HG03565 (cell line): ENCODE results near the gene LYRM4.
"Not testable (repeated sequence)": the region's sequence is repeated elsewhere in the genome, so short reads cannot be mapped to it uniquely, and the experiment has no call there.

Experiments used
- ATAC-seq: cut with Tn5 transposase; IDR thresholded peaks from one replicate; pipeline ENCODE4 v1.9.1; 2021; ENCODE audit warnings: mild to moderate bottlenecking, moderate library complexity; ENCODE audit not compliant: unreplicated experiment

The LYRM4 gene

DNA sequence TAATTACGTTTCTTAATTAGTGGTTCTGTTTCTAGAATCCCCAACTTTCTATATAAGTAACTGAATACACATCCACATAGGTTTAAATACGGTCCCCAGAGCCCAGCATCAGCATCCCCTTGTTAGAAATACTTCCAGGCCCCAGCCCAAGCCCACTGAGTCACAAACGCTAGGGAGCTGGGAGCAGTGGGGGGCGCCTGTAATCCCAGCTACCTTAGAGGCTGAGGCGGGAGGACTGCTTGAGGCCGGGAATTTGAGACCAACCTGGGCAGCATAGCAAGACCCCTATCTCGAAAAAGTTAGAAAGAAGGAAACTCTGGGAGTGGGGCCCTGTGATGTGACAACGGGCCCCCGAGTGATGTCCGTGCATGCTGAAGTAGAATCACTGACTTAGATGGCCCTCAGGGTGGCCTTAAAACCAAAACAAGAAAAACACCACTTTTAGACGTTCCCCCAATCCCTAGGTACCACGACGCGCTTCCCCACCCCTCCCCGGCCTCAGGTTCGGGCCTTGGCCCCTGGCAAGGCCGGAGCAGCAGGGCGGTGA lies 176.9 kb downstream of the LYRM4 start:
- no peak for ATAC-seq

DNA sequence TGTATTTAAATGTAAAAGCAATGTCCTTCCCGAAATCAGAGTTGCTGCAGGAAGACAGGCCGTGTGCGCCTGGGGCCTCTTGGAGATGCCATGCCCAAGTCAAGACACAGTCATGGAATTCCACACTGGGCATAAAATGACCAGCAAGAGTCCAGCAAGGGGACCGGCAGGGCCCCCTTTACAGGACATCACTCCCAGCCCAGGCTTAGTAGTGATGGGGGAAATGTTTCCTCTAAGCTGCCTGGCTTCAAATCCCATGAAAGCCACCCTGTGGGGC lies 177.5 kb downstream of the LYRM4 start:
- ATAC-seq: no peak

DNA sequence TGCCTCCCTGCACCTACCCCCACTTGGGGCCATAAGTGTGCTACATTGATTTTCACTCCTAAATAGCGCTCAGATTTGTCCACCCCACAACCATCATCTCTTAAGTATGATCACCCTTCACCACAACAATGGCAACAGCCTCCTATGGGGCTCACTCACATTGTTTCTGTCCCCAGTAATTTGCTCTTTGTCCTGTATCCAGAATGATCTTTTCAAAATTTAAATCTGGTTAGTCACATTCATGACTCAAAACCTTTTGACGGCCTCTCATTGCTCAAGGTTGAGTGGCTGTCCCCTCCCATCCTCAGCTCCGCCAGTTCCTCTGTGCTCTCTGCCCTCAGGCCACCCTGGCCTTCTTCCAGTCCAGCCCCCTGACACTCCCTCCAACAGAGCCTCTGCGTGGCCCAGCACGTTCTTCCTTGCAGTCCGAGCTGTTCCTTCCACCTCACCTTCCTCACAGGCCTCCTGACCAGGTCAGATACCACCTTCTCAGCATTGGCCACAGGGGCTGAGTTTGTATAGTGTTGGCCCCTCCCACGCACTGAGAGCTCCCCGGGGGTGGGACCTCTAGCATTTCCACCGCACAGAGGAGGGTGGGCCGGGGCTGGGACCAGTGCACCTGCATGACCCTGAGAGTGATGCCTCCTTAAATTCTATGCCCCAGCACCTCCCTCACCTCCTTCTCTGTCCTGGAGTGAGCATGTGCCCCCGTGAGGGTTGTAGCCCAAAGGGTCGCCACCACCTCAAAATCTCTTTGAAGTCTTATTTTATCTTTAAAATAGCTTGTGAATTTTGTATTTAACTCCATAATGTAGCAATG lies 178.1 kb downstream of the LYRM4 start:
- ATAC-seq: no peak

DNA sequence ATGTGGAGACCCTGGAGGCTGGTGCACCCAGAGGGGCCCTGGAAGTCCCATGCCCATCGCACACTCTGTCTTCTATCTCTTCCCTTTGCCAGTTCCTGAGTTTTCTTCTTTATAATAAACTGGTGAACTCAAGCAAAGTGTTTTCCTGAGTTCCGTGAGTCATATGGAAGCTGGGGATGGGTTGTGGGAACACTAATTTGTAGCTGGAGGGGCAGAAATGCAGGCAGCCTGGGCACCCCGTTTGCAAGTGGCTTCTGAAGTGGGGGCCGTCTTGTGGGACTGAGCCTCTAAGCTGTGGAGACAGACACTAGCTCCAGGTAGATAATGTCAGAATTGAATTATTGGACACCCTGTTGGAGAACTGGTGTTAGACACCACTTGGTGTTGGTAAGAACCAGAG lies 178.8 kb downstream of the LYRM4 start:
- no peak for ATAC-seq

DNA sequence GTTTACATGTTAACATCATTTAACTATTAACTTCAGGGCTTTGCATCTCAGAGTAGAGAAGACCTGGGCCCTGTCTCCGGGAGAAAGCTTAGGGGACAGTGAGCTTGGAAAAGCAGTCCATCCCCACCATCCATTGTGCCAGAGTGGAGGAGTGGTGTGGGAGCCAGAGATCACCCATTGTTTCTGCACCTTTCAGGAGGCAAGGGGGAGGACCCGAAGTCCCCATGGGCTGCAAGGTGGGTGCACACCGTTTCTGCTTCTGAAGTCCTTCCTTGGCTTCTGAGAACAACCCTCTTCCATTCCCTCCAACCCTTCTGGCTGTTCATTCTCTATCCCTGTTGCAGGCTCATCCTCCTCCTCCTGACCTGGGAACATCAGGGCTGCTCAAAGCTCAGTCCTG lies 179.6 kb downstream of the LYRM4 start:
- no peak for ATAC-seq

DNA sequence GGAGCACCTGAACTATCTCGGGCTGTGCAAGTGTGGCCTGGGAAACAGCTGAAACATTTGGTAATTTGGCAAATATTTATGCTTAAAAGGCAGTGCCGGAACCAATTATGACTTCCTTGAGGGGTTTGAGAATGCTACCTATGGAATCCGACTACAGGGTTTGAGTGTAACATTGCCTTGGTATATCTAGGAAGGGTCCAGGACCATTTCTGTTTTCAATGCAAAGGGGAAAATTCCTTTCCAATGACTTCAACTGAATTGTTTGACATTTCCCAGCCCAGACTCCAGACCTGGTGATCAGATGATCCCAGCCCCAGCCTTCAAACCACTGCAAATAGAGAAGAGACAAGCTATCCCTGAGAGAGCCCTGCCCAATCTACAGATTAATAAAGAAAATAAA lies 180.2 kb downstream of the LYRM4 start:
- no peak for ATAC-seq

DNA sequence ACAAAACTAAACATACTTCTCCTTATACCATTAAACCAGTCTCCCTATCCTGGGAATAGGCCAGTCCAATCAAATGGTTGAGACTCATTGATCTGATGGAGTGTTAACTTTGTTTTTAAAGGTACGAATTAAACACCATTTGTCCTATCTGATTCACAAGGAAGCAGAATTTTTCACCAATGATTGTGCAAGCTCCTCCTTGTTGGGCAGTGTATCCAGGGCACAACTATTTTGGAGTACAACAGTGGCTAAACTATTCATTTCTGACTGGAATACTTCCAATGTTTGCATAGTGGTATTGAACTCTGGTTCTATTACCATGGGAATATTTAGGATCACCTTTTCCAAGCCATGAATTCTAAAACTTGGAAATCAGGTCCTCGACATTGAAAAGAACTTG lies 181.1 kb downstream of the LYRM4 start:
- no peak for ATAC-seq

DNA sequence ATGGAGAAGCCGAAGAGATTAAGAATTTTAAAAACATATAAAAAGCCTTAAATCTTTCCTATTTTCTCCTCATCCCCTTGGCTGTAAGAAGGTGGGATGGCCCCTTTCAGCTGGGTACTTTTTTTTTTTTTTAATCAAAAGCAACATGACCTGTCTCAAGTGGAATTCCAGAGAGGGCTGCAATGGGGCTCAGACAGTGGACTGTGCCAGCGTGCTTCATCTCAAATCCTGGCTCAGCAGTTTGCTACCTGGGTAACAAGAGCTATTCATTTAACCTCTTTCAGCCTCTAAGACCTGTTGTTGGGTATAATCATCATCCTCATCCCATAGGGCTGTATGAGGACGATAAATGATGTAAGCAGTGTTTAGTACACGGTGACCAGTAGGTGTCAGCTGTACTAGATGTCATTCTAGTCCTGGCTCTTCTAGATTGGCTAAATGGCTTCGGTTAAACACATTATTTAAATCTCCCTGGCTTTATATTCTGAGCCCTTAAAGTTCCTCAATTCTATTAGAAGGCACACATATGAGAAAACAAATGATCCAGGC lies 182.6 kb downstream of the LYRM4 start:
- peak; percentile 46 for ATAC-seq

DNA sequence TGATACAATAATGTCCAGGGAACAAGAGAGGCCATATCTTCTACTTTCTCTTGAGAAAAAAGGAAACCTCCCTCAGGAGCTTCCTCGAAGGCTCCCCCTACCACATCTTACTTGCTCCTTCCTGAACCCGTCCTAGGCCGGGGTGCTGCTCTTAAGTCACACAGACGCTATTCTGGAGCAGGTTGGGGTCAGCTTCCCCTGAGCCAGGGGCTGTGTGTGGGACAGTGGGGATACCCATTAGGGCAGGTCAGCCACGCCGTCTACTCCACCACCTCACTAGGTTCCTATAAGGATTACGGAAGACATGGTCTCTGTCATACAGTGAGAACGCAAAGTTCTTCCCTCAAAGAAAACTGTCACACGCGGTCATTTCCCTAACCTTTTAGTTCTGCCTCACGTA lies 183.8 kb downstream of the LYRM4 start:
- no peak for ATAC-seq

DNA sequence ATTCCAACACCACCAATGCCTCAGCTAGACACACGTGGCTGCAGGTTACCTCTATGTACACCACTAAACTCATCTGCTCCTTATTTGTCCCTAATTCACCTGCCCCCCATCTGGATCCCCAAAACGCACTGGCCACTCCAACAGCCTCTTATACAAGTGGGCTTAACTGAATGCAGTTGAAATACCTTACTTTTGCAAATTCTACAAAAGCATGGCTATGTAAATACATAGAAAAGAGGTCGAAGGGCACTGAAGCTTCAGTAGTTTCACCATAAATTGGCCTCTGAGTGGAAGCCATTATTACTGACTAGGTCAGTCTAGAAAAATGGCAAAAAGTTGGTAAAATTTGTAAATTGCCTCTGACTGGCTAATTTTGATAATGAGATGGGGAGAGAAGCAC lies 186.8 kb downstream of the LYRM4 start:
- ATAC-seq: no peak

DNA sequence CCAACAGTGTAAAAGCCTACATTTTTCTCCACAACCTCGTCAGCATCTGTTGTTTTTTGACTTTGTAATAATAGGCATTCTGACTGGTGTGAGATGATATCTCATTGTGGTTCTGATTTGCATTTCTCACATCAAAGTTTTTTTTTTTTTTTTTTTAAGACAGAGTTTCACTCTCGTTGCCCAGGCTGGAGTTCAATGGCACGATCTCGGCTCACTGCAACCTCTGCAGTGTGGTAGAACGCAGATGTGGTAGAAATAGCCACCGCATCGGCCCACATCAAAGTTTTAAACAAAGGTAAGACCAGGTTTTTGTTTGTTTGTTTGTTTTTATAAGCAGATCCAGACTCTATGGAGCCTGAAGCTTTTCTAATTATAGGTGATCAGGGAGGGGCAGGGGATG lies 188.3 kb downstream of the LYRM4 start:
- ATAC-seq: no peak

DNA sequence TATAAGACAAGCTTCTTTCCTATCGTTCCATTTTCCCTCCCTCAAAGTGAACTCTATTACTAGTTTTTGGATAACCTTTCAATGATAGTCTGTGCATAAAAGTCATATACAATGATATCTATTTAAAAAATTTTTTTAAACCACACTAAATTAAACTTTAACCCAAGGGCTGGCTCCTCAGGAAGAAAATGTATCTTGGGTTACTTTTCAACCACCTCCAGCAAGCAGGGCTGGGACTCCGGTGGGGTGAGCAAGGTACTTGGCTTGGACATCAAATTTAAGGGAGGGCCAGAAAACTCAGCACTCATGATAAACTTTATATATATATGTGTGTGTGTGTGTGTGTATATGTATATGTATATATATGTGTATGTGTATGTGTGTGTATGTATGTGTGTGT lies 189.5 kb downstream of the LYRM4 start:
- no peak for ATAC-seq

DNA sequence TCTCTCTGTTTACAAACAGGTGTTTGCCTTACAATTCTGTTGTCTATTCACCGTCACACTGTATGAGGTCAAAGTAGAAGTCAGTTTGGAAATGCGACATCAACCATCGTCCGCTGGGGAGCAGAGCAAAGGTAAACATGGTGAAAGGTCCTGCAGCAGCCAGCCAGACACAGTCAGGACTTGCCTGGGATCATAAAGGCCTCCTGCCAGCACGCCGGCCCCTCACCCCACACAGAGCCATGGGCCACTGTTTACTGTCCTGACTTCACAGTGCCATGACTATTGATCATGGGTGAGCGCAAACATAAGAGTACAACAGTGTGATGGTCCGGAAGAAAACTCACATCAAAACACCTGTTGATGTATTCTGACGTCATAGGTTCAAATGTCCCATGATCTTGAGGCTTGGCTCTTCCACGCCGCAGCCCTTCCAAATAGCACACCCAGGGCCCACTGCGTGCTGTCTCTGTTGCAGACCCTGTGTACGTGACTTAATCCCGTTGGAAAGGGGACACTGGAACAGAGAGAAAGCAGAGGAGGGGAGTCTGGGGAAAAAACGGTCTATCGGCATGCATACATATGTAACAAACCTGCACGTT lies 192.5 kb downstream of the LYRM4 start:
- ATAC-seq: no peak

DNA sequence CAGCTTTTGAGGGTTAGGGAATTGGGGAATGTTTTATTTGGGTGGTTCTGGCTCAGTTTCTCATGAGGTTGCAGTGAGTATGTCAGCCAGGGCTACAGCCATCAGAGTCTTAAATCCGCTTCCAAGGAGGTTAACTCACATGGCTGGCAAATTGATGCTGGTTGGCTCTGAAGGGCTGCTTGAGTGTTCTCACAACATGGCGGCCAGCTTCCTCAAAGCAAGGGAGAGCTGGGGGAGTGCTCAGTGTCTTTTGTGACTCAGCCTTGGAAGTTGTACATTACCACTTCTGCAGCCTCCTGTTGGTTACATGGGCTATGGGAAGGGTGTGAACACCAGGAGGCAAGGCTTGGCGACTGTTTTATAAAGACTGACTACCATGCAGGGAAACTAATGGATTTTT lies 193.4 kb downstream of the LYRM4 start:
- ATAC-seq: no peak

DNA sequence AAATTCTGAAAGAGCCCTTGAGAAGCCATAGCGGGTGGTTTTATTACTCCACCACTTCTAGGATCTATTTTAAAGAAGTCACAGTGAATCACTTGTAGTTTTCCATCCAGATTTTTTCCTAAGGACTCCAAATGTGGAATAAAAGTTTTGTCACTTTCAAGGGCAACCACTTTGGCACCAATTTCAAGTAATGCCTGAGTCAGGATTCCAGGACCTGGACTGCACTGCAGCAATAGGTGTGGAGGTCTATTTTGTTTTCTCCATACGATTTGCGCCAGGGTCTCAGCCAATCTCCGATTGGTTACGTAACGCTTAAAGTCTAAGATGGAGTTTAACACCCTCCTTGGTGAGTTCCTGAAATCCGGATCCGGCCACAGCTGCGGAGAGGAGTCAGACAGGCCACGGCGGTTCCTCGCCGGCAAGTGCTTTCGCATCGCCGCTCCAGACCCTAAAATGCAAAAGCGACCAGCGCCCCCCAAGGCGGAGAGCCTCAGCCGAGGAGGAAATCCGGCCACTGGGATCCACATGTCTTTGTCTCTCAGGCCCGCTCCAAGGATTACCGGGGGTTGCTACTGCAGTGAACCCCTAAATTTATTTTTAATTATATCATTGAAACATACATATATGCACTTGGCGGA lies 194.2 kb downstream of the LYRM4 start:
- no peak for ATAC-seq

DNA sequence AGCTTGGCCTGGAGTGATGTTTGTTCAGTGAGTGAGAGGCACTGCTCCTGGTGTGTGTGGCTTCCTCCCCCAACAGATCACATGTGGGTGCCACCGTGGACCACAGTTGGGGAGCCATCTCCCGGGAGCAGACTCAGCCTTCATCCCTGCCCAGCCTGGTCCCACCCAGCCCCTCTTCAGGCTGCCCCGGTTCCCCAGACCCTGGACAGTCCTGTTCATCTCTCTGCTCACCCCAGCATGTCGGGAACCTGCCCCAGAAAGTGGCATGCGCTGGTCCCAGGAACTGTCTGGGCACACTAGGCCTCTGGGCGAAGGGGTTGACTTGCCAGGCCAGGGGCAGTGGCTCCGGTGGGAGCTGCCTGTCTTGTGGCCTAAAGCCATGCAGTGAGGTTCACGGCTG lies 197.1 kb downstream of the LYRM4 start:
- no peak for ATAC-seq

DNA sequence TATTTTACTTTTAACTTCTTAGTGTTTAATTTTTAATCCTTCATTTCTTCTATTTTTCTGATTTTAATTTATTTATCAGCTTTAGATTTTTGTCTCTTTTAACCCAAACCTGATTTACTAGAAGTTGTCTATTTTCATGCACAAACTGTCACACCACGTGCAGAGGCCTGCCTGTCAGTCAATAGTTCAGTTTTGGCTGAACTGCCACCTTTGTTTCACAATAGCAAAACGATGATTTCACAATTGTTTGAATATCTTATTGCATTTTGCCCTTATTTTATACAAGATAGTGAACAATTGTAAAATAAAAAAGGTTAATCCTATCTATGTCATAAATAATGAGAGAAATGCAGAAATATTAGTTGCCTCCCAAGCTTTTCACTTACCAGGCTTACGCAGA lies 199.6 kb downstream of the LYRM4 start:
- ATAC-seq: no peak

DNA sequence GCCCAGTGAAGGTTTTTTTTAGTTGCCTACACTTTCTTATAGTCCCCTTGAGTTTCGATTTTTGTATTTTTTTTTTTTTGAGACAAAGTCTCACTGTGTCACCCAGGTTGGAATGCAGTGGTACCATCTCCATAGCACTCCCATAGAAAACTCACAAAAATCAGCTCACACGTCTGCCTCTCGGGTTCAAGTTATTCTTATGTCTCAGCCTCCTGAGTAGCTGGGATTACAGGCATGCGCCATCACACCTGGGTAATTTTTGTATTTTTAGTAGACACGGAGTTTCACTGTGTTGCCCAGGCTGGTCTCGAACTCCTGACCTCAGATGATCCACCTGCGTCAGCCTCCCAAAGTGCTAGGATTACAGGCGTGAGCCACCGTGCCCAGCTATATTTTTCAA lies 200.3 kb downstream of the LYRM4 start:
- not testable (repeated sequence) for ATAC-seq

DNA sequence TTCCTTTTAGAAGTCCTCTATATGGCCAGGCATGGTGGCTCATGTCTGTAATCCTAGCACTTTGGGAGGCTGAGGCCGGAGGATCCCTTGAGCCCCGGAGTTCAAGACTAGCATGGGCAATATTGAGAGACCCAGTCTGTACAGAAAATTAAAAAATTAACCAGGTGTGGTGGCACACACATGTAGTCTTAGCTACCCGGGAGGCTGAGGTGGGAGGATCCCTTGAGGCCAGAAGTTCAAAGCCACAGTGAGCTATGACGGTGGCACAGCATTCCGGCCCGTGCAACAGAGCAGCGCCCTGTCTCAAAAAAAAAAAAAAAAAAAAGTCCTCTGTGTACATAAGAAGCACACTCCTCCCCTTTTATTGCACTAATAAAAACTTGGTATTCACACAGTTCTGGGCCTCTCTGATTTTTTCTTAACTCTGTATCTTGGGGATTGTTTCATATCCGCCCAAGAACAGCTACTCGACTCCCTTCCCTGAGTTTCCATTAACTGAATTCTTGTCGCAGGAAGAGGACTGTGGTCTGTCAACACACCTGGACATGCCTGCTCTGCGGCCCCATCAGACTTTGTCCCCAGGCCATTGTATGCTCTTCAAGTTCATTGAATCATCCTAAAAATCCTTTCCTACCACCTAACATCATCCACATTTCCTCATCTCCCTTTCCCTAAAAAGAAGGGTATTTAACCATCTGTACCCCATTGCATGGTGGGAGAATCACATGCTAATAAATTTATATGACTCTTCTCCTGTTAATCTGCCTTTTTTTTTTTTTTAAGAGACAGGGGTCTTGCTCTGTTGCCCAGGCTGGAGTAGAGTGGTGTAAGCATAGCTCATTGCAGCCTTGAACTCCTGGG lies 201.5 kb downstream of the LYRM4 start:
- ATAC-seq: no peak
